Brain microvascular endothelial cell (primary cell): ENCODE measurements around the gene ATP1B2.

Experiments used
- DNase-seq: peaks from one replicate; pipeline ENCODE4 v3.0.0-alpha.2; 2020
- H3K27ac ChIP-seq: fragments of 250-450 bp; sonication (Bioruptor Pico); 2 replicates; pipeline ENCODE4 v1.5.1; 2020; ENCODE audit warnings: mild to moderate bottlenecking, moderate library complexity
- H3K27me3 ChIP-seq: fragments of 250-450 bp; sonication (Bioruptor Pico); replicated peaks from 2 replicates; pipeline ENCODE4 v1.5.1; 2020; ENCODE audit warnings: mild to moderate bottlenecking
- H3K36me3 ChIP-seq: fragments of 250-450 bp; sonication (Bioruptor Pico); replicated peaks from 2 replicates; pipeline ENCODE4 v1.5.1; 2020; ENCODE audit warnings: mild to moderate bottlenecking
- H3K4me3 ChIP-seq: 2 replicates; pipeline ENCODE4 v1.5.1; 2011; ENCODE audit warnings: low read depth, mild to moderate bottlenecking, control low read depth, low read length, moderate library complexity
- in situ Hi-C: cut with HindIII; loops from 2 replicates; pipeline ENCODE4 v1.10.0; 2017; ENCODE audit warnings: low sequenced_read_pairs, low pct_ligation_motif_present
- TF ChIP-seq, protein P1 (sequence below): IDR thresholded peaks from 2 replicates; pipeline ENCODE4 v1.5.1; 2011; ENCODE audit warnings: low read depth, mild to moderate bottlenecking, moderate library complexity, low read length, control low read depth, inconsistent platforms; ENCODE audit errors: missing control alignments

Gene ATP1B2

DNA sequence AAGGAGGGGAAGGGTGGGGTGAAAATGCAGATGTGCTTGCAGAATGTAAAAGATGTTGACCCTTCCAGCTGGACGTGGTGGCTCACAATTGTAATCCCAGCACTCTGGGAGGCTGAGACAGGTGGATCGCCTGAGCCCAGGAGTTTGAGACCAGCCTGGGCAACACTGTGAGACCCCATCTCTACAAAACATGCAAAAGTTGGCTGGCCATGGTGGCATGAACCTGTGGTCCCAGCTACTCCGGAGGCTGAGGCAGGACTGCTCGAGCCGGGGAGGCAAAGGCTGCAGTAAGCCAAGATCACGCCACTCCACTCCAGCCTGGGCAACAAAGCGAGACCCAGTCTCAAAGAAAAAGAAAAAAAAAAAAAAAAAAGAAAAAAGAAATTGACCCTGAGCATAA is 17.8 kb downstream of the ATP1B2 start:
- no peak for DNase-seq
- H3K27me3 ChIP-seq = no peaks in the 10 kb centered on the region
- no peak overlapping the region for H3K4me3 ChIP-seq
- in situ Hi-C loops = no loop called here
- H3K36me3 ChIP-seq = peaks cover 52% of the 10 kb centered on the region
- TF ChIP-seq, protein P1, sequence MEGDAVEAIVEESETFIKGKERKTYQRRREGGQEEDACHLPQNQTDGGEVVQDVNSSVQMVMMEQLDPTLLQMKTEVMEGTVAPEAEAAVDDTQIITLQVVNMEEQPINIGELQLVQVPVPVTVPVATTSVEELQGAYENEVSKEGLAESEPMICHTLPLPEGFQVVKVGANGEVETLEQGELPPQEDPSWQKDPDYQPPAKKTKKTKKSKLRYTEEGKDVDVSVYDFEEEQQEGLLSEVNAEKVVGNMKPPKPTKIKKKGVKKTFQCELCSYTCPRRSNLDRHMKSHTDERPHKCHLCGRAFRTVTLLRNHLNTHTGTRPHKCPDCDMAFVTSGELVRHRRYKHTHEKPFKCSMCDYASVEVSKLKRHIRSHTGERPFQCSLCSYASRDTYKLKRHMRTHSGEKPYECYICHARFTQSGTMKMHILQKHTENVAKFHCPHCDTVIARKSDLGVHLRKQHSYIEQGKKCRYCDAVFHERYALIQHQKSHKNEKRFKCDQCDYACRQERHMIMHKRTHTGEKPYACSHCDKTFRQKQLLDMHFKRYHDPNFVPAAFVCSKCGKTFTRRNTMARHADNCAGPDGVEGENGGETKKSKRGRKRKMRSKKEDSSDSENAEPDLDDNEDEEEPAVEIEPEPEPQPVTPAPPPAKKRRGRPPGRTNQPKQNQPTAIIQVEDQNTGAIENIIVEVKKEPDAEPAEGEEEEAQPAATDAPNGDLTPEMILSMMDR = no peak
- no peak overlapping the region for H3K27ac ChIP-seq

DNA sequence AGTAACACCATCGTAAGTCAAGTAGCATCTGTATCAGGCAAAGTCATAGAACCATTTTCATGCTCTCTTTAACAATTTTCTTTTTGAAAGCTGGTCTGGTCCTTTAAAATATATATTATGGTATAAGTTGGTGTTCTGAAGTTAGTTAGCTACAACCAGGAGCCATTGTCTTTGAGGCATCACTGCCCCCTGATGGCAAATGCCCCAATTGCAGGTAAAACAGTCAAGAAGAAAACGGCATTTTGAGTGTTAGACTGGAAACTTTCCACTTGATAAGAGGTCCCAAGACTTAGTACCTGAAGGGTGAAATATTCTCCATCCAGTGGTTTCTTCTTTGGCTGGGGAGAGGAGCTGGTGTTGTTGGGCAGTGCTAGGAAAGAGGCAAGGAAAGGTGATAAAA is 22.5 kb downstream of the ATP1B2 start:
- TF ChIP-seq, protein P1 = peak; percentile 62
- in situ Hi-C loops = no loop called here
- no peaks in the 10 kb centered on the region for H3K27me3 ChIP-seq
- H3K27ac ChIP-seq = no peak overlapping the region
- no peak for DNase-seq
- no peak overlapping the region for H3K4me3 ChIP-seq
- H3K36me3 ChIP-seq = peaks cover 70% of the 10 kb centered on the region

DNA sequence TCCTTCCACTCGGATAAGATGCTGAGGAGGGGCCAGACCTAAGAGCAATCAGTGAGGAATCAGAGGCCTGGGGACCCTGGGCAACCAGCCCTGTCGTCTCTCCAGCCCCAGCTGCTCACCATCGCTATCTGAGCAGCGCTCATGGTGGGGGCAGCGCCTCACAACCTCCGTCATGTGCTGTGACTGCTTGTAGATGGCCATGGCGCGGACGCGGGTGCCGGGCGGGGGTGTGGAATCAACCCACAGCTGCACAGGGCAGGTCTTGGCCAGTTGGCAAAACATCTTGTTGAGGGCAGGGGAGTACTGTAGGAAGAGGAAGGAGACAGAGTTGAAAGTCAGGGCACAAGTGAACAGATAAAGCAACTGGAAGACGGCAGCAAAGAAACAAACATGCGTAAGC is 24.2 kb downstream of the ATP1B2 start:
- Histone ChIP-seq H3K4me3 (no peak overlapping the region), H3K36me3 (peaks cover 55% of the 10 kb centered on the region), H3K27ac (no peak overlapping the region), H3K27me3 (no peaks in the 10 kb centered on the region)
- DNase-seq = no peak
- in situ Hi-C loops = no loop called here
- TF ChIP-seq, protein P1 = no peak

DNA sequence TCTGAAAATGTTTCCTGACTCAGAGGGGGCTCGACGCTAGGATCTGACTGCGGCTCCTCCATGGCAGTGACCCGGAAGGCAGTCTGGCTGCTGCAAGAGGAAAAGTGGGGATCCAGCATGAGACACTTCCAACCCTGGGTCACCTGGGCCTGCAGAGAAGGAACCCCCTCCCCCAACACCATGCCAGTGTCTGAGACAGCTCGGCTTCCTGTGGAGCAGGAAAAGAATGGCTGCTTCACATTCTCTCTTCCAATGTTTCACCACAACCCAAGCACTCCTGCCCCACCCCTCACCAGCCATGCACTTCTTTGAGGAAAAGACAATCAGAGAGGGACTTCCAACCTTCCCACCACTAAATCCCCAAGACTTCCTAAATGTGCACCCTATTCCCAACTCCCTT is 25.8 kb downstream of the ATP1B2 start:
- Histone ChIP-seq H3K4me3 (no peak overlapping the region), H3K36me3 (peaks cover 39% of the 10 kb centered on the region), H3K27ac (no peak overlapping the region), H3K27me3 (no peaks in the 10 kb centered on the region)
- DNase-seq = no peak
- in situ Hi-C loops = no loop called here
- TF ChIP-seq, protein P1 = no peak

DNA sequence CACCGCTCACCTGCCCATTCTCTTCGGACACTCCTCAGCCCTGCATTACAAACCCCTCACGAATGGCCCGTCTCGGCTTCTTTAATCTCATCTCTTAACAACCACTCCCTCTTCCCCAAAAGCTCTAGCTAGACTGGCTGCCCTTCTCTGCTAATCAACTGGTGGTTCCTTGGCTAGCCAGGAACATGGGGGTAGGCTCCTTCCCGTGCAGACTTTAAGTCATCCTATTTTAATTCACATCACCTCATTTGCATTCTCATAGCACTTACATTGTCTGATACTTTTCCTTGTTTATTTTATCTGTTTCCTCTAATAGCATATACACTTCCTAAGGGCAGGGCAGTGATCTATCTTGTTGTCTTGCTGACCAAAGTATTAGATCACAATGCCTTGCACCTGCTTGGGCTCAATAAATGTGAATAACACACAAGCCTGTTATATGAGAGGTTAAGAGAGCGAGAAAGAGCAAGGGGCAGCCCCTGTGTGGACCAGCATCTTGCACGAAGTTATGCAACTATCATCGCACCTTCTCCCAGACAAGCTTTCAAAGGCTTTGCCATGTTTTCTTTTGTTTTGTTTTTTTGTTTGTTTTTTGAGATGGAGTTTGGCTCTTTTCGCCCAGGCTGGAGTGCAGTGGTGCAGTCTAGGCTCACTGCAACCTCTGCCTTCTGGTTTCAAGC is 26.8 kb downstream of the ATP1B2 start:
- Histone ChIP-seq H3K4me3 (no peak overlapping the region), H3K27ac (no peak overlapping the region), H3K27me3 (no peaks in the 10 kb centered on the region), H3K36me3 (peaks cover 31% of the 10 kb centered on the region)
- no peak for DNase-seq
- TF ChIP-seq, protein P1 = no peak
- in situ Hi-C loops = no loop called here
